ENCODE results near the gene SATB2. TPM values are rescaled to one million over a fixed set of nuclear protein-coding genes. Genes with fewer than 3 reads are reported as not detected.

SATB2 gene
- total and polyA plus RNA-seq, 2 donors from 2014 or later: 1.3 to 17.5 TPM

DNA sequence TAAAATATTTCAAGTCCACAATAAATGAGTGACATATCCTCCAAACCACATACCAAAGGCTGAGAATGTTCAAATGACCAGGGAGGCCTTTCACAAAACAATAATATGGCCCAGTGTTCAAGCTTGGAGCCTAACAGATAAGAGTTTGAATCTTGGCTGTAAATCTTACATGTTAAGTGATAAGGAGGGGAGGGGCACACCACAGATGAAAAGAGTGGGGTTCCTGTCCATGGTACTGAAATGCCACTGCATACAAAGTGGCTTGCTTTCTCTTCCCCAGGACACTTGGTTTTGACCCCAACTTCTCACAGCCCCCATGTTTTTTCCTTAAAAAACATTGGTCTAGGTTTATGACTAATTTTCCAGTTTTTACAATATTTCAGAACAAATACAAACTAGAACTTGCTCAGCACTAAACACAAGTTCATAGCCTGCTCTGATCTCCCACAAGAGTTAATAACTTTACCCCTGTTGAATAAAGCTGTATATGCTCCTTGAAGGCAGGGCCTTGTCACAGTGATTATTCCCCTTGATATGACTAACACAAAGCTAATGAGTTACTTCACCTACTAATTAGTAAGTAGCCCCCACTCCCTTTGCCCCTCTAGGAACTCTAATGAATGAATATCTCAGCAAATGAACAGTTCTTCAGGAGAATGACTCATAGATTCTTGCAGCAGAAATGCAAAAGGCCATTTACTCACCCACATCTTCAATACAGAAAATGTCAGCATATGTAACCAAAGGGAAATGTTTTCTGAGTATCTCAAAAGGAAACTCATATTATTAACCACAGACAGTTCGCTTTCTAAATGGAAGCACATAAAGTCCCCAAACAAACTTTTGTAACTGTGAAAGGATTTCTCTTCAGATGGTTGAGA lies 142.2 kb downstream of the SATB2 start:
- peak in 3 of 5 donors; percentile 24 to 64 (median 52) for DNase-seq

DNA sequence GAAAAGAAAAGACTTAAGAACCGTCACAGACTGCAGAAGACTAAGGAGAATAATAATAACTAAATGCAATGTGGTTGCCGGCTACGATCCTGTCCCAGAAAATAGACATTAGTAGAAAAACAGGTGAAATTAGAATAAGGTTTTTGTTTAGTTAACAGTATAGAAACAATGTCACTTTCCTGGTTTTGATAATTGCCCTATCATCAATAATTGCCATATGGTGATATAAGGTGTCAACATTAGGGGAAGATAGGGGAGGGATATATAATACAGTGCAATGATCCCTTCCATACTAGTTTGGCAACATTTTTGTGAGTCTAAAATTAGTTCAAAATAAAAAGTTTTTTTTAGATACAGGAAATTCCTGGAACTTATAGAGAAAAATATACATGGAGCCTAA lies 144.8 kb downstream of the SATB2 start:
- FAIRE-seq (no peak), DNase-seq (no peak)
- TF ChIP-seq, protein P1, sequence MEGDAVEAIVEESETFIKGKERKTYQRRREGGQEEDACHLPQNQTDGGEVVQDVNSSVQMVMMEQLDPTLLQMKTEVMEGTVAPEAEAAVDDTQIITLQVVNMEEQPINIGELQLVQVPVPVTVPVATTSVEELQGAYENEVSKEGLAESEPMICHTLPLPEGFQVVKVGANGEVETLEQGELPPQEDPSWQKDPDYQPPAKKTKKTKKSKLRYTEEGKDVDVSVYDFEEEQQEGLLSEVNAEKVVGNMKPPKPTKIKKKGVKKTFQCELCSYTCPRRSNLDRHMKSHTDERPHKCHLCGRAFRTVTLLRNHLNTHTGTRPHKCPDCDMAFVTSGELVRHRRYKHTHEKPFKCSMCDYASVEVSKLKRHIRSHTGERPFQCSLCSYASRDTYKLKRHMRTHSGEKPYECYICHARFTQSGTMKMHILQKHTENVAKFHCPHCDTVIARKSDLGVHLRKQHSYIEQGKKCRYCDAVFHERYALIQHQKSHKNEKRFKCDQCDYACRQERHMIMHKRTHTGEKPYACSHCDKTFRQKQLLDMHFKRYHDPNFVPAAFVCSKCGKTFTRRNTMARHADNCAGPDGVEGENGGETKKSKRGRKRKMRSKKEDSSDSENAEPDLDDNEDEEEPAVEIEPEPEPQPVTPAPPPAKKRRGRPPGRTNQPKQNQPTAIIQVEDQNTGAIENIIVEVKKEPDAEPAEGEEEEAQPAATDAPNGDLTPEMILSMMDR (IDR thresholded peaks at IDR 0.05; ENCODE audit: borderline replicate concordance, extremely low read depth, insufficient read depth): no peak
- no peaks in the 10 kb centered on the region for H3K9me3 ChIP-seq (ENCODE audit: control insufficient read depth in 2 of 3, insufficient read depth in 1 of 3, low read length in 3 of 3)
- intact Hi-C loops (cut with DNase I): no loop called here
- no peak overlapping the region for H3K27ac ChIP-seq (ENCODE audit: low read depth in 2 of 2, low read length in 2 of 2)
- H3K9ac ChIP-seq (ENCODE audit: low read length in 3 of 3): no peak overlapping the region
- H3K36me3 ChIP-seq (ENCODE audit: control insufficient read depth in 2 of 3, insufficient read depth in 3 of 3, low read length in 3 of 3): no peaks in the 10 kb centered on the region
- no peaks in the 10 kb centered on the region for H3K27me3 ChIP-seq (ENCODE audit: control insufficient read depth, insufficient read depth, low read length)
- no peaks in the 10 kb centered on the region for H3K4me1 ChIP-seq (ENCODE audit: control insufficient read depth in 2 of 3, insufficient read depth in 2 of 3, low read depth in 1 of 3, low read length in 3 of 3)
- H3K4me3 ChIP-seq (ENCODE audit: low read length in 3 of 3): no peak overlapping the region

More for the DNA sequence above, 142.2 kb downstream of the SATB2 start:
- no peak overlapping the region for H3K27ac ChIP-seq (ENCODE audit: low read depth in 2 of 2, low read length in 2 of 2)
- H3K4me1 ChIP-seq (ENCODE audit: control insufficient read depth in 2 of 3, insufficient read depth in 2 of 3, low read depth in 1 of 3, low read length in 3 of 3): no peaks in the 10 kb centered on the region
- H3K27me3 ChIP-seq (ENCODE audit: control insufficient read depth, insufficient read depth, low read length): no peaks in the 10 kb centered on the region
- H3K36me3 ChIP-seq (ENCODE audit: control insufficient read depth in 2 of 3, insufficient read depth in 3 of 3, low read length in 3 of 3): no peaks in the 10 kb centered on the region
- no peak overlapping the region for H3K4me3 ChIP-seq (ENCODE audit: low read length in 3 of 3)
- no peak overlapping the region for H3K9ac ChIP-seq (ENCODE audit: low read length in 3 of 3)
- FAIRE-seq: no peak
- TF ChIP-seq, protein P1 (IDR thresholded peaks at IDR 0.05; ENCODE audit: borderline replicate concordance, extremely low read depth, insufficient read depth): no peak
- H3K9me3 ChIP-seq (ENCODE audit: control insufficient read depth in 2 of 3, insufficient read depth in 1 of 3, low read length in 3 of 3): no peaks in the 10 kb centered on the region
- intact Hi-C loops (cut with DNase I): no loop called here

DNA sequence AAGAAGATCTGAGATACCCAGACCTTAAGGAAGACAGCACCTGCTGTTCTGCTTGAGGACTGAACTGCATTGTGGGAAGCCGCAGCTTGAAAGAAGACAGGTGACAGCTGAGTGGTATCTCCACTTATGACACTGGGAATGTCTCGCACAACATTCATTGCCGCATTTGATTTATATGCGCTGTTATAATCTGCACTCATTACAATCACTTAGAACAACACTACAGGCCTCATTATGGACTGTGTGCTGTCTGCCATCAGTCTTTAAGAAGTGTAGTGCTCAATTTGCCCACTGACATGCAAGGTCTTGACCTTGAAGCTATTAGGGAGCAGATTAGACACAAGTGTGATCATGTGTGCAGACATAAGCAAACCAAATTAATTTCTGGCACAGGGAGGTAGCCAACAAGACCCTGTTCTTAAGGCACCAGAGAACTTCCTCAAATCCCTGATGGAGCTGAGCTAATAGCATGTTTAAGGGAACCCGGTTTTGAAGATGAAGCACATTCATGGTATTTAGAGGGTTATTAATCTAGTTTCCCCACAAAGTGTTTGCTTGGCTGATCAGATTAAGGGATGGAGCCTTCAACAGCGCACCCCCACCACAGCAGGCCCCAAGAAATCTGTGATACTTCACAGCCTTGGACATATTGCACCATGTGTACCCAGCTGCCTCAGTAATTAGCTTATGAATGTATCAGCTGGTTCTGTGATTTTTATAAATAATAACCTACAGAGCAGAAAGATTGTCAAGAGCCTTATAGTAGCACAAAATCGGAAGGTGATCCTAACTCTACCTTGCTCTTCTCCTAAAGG lies 146.8 kb downstream of the SATB2 start:
- Histone ChIP-seq H3K36me3 (ENCODE audit: control insufficient read depth in 2 of 3, insufficient read depth in 3 of 3, low read length in 3 of 3) (no peaks in the 10 kb centered on the region), H3K4me3 (ENCODE audit: low read length in 3 of 3) (no peak overlapping the region), H3K27me3 (ENCODE audit: control insufficient read depth, insufficient read depth, low read length) (no peaks in the 10 kb centered on the region), H3K4me1 (ENCODE audit: control insufficient read depth in 2 of 3, insufficient read depth in 2 of 3, low read depth in 1 of 3, low read length in 3 of 3) (no peaks in the 10 kb centered on the region), H3K9ac (ENCODE audit: low read length in 3 of 3) (no peak overlapping the region), H3K9me3 (ENCODE audit: control insufficient read depth in 2 of 3, insufficient read depth in 1 of 3, low read length in 3 of 3) (no peaks in the 10 kb centered on the region), H3K27ac (ENCODE audit: low read depth in 2 of 2, low read length in 2 of 2) (no peak overlapping the region)
- FAIRE-seq (no peak), DNase-seq (no peak)
- TF ChIP-seq, protein P1 (IDR thresholded peaks at IDR 0.05; ENCODE audit: borderline replicate concordance, extremely low read depth, insufficient read depth): no peak
- intact Hi-C loops (cut with DNase I): no loop called here

All from kidney (tissue), 14 donors.